ENCODE results near the gene ZNF497. TPM values are rescaled to one million over a fixed set of nuclear protein-coding genes. Genes with fewer than 3 reads are reported as not detected.

ZNF497 gene
- total RNA-seq, 1 donor from 2014 or later, result 2.2 TPM

DNA sequence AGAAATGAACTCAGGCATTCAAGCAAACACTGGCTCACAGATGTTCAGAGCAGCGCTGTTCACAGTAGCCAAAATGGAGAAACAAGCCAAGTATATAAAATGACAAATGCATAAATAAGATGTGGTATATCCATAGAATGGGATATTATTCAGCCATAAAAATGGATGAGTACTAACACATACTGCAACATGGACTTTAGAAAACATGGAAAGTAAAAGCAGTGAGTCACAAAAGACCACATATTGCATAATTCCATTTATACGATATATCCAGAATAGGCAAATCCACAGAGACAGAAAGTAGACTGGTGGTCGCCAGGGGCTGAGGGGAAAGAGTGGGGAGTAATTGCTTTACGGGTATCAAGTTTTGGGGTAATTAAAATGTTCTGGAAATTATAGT is 11.6 kb upstream of the ZNF497 start:
- Mint-ChIP-seq H3K9me3 (no peaks in the 10 kb centered on the region), H3K27ac (no peak overlapping the region), H3K4me3 (ENCODE audit: low read depth) (no peak overlapping the region), H3K4me1 (ENCODE audit: low read depth) (no peaks in the 10 kb centered on the region), H3K27me3 (ENCODE audit: low read depth) (no peaks in the 10 kb centered on the region), H3K36me3 (ENCODE audit: low read depth) (no peaks in the 10 kb centered on the region)
- no peak for DNase-seq (ENCODE audit: low spot score)
- intact Hi-C loops (cut with micrococcal nuclease), result no loop called here

DNA sequence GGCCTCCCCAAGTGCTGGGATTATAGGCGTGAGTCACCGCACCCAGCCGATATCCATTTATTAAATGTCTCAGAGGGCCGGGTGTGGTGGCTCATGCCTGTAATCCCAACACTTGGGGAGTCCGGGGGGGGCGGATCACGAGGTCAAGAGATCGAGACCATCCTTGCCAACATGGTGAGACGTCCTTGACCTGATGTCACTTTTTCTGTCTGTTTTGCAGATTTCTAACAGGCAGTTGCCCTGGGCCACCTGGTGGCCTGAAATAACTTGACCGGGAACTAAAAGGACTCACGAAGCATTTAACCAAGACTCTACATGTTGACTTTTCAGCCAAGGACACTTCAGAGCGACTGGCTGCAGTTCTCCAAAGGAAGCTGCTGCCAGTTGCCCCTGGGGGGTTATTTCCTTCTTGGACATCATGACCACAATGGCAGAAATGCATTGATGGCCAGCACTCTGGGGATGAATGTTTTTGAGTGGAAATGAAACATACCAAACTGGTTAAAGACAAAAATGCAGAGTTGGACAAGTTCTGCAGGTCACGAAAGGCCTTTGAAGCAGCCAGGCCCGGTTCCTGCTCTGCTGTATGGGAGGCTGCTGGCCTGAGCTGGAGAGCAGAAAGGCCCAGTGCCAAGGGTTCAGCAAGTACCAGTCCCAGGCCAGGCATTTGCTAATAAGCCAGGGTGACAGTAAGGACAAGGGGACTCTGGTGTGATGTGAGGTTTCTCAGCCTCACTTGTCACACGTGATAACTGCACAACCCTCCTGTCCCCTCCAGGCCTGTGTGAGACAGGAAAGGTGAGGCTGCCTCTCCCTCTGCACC is 10.0 kb upstream of the ZNF497 start:
- Mint-ChIP-seq H3K27ac (no peak overlapping the region), H3K27me3 (ENCODE audit: low read depth) (no peaks in the 10 kb centered on the region), H3K4me1 (ENCODE audit: low read depth) (no peaks in the 10 kb centered on the region), H3K4me3 (ENCODE audit: low read depth) (no peak overlapping the region), H3K9me3 (no peaks in the 10 kb centered on the region), H3K36me3 (ENCODE audit: low read depth) (no peaks in the 10 kb centered on the region)
- intact Hi-C loops (cut with micrococcal nuclease), result no loop called here
- DNase-seq (ENCODE audit: low spot score), result no peak

DNA sequence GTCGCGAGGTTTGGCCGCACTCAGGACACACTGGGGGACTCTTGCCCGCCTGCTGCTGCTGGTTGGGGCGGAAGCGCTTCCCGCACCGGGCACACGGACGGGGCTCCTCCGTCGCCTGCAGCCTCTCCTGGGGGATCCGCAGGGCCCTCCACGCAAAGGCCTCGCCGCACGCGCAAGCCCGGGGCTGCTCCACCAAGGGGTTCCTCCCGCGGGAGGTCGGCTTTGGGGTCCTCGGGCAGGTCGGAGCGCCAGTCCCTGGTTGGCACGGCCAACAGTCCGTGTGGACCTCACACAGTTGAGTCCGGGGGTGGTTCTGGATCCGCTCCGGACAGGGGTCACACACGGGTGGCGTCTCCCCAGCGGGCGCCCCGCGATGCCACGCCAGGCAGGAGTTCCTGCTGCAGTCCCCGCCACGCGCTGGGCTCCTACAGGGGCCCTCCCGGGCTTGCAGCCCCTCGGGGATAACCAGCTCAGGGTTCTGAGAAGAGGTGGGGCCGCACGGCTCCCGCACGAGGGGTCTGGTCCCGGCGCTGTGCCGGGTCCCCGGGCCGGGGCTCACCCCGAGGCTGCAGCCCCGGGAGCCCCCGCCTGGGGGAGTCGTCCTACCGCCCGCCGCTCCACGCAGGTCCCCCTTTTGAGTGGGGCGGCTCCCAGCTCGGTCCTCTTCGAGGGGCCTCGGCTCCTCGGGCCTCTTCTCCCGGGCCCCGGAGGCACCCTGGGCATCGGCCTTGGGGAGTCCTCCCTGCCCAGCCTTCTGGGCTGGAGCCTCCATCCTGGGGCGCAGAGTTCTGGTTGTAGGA is 6.2 kb upstream of the ZNF497 start:
- Mint-ChIP-seq H3K9me3 (no peaks in the 10 kb centered on the region), H3K36me3 (ENCODE audit: low read depth) (no peaks in the 10 kb centered on the region), H3K27me3 (ENCODE audit: low read depth) (no peaks in the 10 kb centered on the region), H3K4me1 (ENCODE audit: low read depth) (no peaks in the 10 kb centered on the region), H3K4me3 (ENCODE audit: low read depth) (no peak overlapping the region), H3K27ac (no peak overlapping the region)
- intact Hi-C loops (cut with micrococcal nuclease), result no loop called here
- DNase-seq (ENCODE audit: low spot score), result no peak

DNA sequence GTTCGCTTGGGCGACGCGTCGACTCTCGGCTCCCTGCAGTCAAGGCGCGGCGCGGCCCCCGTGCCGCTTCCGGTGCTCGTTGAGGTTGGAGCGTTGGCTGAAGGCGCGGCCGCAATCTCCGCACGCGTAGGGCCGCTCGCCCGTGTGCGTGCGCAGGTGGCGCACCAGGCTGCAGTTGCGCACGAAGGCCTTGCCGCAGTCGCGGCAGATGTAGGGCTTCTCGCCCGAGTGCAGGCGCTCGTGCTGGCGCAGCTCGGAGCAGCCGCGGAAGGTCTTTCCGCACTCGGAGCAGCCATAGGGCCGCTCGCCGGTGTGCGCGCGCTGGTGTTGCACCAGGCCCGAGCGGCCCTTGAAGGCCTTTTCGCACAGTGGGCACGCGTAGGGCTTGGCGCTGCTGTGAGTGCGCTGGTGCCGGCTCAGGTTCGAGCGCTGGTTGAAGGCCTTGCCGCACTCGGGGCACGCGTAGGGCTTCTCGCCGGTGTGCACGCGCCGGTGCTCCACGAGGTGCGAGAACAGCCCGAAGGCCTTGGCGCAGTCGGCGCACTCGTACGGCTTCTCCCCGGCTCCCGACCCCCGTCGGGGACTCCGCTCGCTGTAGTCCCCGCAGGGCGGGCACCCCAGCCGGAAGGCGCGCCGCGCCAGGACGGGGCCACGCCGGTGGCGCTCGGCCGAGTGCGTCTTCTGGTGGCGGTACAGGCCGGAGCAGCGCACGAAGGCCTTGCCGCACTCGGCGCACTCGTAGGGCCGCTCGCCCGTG is 5.3 kb upstream of the ZNF497 start:
- Mint-ChIP-seq H3K9me3 (no peaks in the 10 kb centered on the region), H3K27me3 (ENCODE audit: low read depth) (no peaks in the 10 kb centered on the region), H3K27ac (no peak overlapping the region), H3K4me1 (ENCODE audit: low read depth) (peaks cover 1% of the 10 kb centered on the region), H3K36me3 (ENCODE audit: low read depth) (no peaks in the 10 kb centered on the region), H3K4me3 (ENCODE audit: low read depth) (no peak overlapping the region)
- intact Hi-C loops (cut with micrococcal nuclease), result no loop called here
- no peak for DNase-seq (ENCODE audit: low spot score)

DNA sequence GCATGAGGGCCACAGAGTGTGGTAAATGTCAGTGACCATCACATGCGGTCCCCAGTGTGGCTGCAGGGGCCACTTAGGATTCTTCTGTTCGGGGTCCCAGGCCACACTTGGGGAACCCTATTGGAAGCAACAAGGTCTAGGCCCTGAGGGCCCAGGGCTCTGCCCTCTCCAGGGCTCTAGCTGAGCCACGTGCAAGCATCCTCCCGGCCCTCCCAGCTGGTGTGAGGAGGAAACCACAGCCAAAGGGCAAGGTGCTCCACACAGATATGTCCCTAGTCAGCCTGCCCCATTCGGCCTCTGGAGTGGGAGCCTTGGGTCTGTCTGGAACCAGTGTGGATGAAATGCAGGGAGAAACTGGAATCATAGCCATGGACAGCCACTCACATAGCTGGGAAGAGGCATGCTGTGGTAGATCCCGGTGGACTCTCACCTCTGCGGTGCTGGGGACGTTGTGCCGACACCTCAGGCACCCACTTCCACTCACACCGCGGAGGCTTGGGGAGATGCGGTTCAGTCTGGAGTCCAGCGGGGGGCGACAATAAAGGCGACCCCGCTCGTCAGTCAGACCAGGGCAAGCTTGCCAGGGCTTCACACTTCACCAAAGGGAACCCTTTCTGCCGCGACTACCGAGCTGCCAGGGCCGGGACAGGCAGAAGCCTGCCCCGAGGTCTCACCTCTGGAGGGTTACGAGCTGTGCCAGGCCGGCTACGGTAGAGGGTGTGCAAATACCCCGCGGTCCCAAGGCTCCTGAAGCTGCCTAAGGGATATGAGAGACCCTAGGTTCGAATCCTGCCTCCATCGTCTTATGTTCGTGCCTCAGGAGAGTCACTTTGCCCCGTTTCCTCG is 4.3 kb upstream of the ZNF497 start:
- Mint-ChIP-seq H3K9me3 (no peaks in the 10 kb centered on the region), H3K27ac (no peak overlapping the region), H3K27me3 (ENCODE audit: low read depth) (no peaks in the 10 kb centered on the region), H3K4me3 (ENCODE audit: low read depth) (no peak overlapping the region), H3K4me1 (ENCODE audit: low read depth) (peaks cover 5% of the 10 kb centered on the region), H3K36me3 (ENCODE audit: low read depth) (peaks cover 1% of the 10 kb centered on the region)
- intact Hi-C loops (cut with micrococcal nuclease), result no loop called here
- DNase-seq (ENCODE audit: low spot score), result no peak

DNA sequence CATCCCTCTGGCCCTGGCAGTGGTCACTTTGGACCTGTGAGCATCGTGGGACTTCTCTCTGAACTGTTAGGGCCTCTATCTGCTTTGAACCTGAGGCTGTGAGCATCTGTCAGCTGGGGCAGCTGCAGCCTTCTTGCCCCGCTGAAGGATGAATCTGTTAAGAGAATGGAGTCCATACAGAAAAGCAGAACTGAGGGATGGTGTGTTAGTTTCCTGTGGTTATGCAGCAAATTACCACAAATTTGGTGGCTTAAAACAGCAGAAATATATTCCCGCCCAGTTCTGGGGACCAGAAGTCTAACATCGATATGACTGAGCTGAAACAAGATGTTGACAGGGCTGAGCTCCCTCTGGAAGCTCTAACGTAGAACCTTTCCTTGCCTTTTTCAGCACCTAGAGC is 1.6 kb upstream of the ZNF497 start:
- peaks cover 2% of the 10 kb centered on the region for H3K36me3 Mint-ChIP-seq (ENCODE audit: low read depth)
- no peaks in the 10 kb centered on the region for H3K9me3 Mint-ChIP-seq
- no peak for DNase-seq (ENCODE audit: low spot score)
- H3K4me1 Mint-ChIP-seq (ENCODE audit: low read depth), result peaks cover 6% of the 10 kb centered on the region
- H3K4me3 Mint-ChIP-seq (ENCODE audit: low read depth), result peak overlapping the region; percentile 17
- no peak overlapping the region for H3K27ac Mint-ChIP-seq
- no peaks in the 10 kb centered on the region for H3K27me3 Mint-ChIP-seq (ENCODE audit: low read depth)
- intact Hi-C loops (cut with micrococcal nuclease), result no loop called here

DNA sequence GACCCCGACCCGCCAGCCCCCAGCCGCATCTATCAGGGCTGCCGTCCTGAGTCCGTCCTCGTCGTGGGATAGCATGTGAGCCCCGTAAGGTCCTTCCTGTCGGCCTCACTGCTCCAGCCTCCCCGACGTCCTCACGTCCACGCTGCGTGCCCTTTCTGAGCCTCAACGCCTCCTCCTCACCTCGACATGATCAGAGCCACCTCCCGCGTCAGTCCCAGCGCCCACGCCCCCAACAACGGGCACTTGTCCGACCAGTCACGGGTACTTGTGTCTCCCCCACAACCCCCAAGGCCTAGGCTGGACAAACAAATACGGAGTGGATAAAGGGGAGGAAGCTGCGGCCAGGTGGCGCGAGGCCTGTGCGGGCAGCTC is 665 bp downstream of the ZNF497 start:
- intact Hi-C loops (cut with micrococcal nuclease), result loop anchor here (1.0 kb wide), 2 partner anchors 19 to 39 kb away; partner anchors contain the start of gene ZNF837
- Mint-ChIP-seq H3K9me3 (no peaks in the 10 kb centered on the region), H3K36me3 (ENCODE audit: low read depth) (peaks cover 2% of the 10 kb centered on the region), H3K27me3 (ENCODE audit: low read depth) (no peaks in the 10 kb centered on the region), H3K4me3 (ENCODE audit: low read depth) (peak overlapping the region; percentile 91), H3K4me1 (ENCODE audit: low read depth) (peaks cover 6% of the 10 kb centered on the region), H3K27ac (peak overlapping the region; percentile 88)
- no peak for DNase-seq (ENCODE audit: low spot score)

DNA sequence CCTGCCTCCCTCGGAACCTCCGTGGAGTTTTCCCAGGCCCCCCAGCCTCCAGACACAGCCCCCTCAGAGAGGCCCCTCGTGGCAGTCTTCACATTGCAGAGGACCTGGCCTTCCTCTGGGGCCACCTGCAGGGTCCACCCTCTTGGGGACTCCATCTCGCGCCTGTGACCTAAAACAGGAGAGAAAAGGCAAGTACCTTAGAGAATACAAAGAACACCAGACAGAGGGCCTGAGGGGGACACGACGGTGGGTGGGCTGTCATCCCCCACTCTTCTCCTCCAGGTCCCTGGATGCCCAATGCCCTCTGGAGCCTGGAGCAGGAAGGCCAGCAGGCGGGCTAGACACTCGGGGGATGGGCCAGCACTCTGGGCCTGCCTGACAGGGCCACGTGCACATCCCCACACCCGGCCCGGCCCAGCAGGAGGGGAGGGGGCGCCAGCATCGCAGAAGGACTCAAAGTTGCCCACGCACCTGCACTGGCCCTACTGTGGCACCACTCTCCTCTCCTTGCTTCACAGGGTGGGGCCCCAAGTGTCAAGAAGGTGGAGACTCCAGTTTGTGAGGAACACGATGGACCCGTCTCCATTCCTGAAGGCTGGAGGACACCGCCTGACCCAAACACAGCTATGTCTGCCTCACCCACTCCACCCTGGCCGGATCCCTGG is 4.9 kb downstream of the ZNF497 start:
- no peak overlapping the region for H3K27ac Mint-ChIP-seq
- no peaks in the 10 kb centered on the region for H3K27me3 Mint-ChIP-seq (ENCODE audit: low read depth)
- intact Hi-C loops (cut with micrococcal nuclease), result no loop called here
- H3K4me3 Mint-ChIP-seq (ENCODE audit: low read depth), result no peak overlapping the region
- no peak for DNase-seq (ENCODE audit: low spot score)
- no peaks in the 10 kb centered on the region for H3K9me3 Mint-ChIP-seq
- peaks cover 3% of the 10 kb centered on the region for H3K4me1 Mint-ChIP-seq (ENCODE audit: low read depth)
- peaks cover 2% of the 10 kb centered on the region for H3K36me3 Mint-ChIP-seq (ENCODE audit: low read depth)

DNA sequence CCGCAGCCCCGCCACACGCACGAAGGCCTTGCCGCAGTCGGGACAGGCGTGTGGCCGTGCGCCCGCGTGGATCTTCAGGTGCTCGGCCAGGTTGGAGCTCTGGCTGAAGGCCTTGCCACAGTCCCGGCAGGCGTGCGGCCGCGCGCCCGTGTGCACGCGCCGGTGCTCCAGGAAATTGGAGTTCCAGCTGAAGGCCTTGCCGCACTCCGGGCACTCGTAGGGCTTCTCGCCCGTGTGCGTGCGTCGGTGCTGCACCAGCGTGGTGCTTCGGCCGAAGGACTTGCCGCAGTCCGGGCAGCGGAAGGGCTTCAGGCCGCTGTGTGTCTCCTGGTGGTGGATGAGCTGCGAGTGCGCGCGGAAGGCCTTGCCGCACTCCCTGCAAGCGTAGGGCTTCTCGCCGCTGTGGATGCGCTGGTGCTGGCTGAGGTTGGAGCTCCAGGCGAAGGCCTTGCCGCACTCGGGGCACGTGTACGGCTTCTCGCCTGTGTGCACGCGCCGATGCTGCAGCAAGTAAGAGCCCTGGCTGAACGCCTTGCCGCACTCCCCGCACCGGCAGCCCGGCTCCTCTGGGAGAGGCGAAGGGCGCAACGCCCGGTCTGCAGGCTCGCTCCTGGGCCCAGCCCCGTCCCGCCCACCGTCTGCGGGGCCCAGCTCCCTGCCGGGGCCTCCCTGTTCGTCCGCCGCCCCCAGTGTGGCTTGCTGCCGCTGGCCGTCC is 5.6 kb downstream of the ZNF497 start:
- intact Hi-C loops (cut with micrococcal nuclease), result no loop called here
- H3K27me3 Mint-ChIP-seq (ENCODE audit: low read depth), result no peaks in the 10 kb centered on the region
- H3K4me1 Mint-ChIP-seq (ENCODE audit: low read depth), result peaks cover 2% of the 10 kb centered on the region
- H3K4me3 Mint-ChIP-seq (ENCODE audit: low read depth), result peak overlapping the region; percentile 21
- DNase-seq (ENCODE audit: low spot score), result no peak
- no peaks in the 10 kb centered on the region for H3K9me3 Mint-ChIP-seq
- peaks cover 5% of the 10 kb centered on the region for H3K36me3 Mint-ChIP-seq (ENCODE audit: low read depth)
- no peak overlapping the region for H3K27ac Mint-ChIP-seq

DNA sequence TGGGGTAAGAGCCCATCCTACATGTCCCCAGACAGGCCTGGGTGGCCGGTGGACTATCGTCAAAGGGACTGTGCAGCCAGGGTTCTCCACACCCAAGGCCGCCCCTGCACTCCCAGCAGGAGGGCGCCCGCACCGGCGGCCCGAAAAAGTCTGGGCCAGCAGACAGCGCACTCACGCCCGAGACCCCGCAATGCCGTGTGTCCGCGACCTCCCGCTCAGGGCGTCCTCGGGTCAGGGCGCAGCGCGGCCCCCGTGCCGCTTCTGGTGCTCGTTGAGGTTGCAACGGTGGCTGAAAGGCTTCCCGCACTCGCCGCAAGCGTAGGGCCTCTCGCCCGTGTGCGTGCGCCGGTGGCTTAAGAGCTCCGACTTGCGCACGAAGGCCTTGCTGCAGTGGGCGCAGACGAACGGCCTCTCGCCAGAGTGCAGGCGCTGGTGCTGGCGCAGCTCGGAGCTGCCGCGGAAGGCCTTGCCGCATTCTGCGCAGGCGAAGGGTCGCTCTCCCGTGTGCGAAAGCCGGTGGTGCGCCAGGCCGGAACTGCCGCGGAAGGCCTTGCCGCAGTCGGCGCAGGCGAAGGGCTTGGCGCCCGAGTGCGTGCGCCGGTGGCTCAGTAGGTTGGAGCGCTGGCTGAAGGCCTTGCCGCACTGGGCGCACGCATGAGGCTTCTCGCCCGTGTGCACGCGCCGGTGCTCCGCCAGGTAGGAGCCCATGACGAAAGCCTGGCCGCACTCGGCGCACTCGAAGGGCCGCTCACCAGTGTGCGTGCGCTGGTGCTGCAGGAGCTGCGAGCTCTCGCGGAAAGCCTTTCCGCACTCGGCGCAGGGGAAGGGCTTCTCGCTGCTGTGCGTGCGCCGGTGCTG is 6.4 kb downstream of the ZNF497 start:
- Mint-ChIP-seq H3K36me3 (ENCODE audit: low read depth) (peaks cover 7% of the 10 kb centered on the region), H3K9me3 (no peaks in the 10 kb centered on the region), H3K27ac (no peak overlapping the region), H3K27me3 (ENCODE audit: low read depth) (no peaks in the 10 kb centered on the region), H3K4me1 (ENCODE audit: low read depth) (no peaks in the 10 kb centered on the region), H3K4me3 (ENCODE audit: low read depth) (peak overlapping the region; percentile 21)
- DNase-seq (ENCODE audit: low spot score), result peak; percentile 50
- intact Hi-C loops (cut with micrococcal nuclease), result no loop called here

All from activated T-helper 2 cell treated with anti-CD3 and anti-CD28 coated beads, Interferon-gamma antibody, Interleukin-2, Interleukin-4, amounts not matched to agents 10 μg/mL and 5 μg/mL and 100 μg/mL, durations not matched to agents 14 hours and 24 hours and 36 hours (primary cell).